ENCODE results near the gene SRGAP3.

The SRGAP3 gene

GRCh38 chr3:8981296-8981695 lies 268.1 kb downstream of the SRGAP3 start:
- no peak for DNase-seq

GRCh38 chr3:8980756-8981257 lies 268.6 kb downstream of the SRGAP3 start:
- no peak for DNase-seq

GRCh38 chr3:8979262-8979661 lies 270.2 kb downstream of the SRGAP3 start:
- no peak for DNase-seq

GRCh38 chr3:8978551-8978950 lies 270.9 kb downstream of the SRGAP3 start:
- DNase-seq: no peak

GRCh38 chr3:8976540-8977182 lies 272.8 kb downstream of the SRGAP3 start:
- DNase-seq: no peak

- DNase-seq: no peak
Observed at GRCh38 chr3:8975081-8976020, 274.1 kb downstream of the SRGAP3 start.

GRCh38 chr3:8974458-8974857 lies 275.0 kb downstream of the SRGAP3 start:
- no peak for DNase-seq

GRCh38 chr3:8972639-8973038 lies 276.8 kb downstream of the SRGAP3 start:
- DNase-seq: peak; percentile 90

- DNase-seq: peak; percentile 66
Observed at GRCh38 chr3:8970971-8971589, 278.4 kb downstream of the SRGAP3 start.

- DNase-seq: no peak
Observed at GRCh38 chr3:8969241-8969640, 280.2 kb downstream of the SRGAP3 start.

GRCh38 chr3:8968375-8968882 lies 281.0 kb downstream of the SRGAP3 start:
- peak; percentile 53 for DNase-seq

- no peak for DNase-seq
Observed at GRCh38 chr3:8967553-8967952, 281.9 kb downstream of the SRGAP3 start.

GRCh38 chr3:8966820-8967348 lies 282.6 kb downstream of the SRGAP3 start:
- no peak for DNase-seq

- no peak for DNase-seq
Observed at GRCh38 chr3:8966150-8966819, 283.2 kb downstream of the SRGAP3 start.

- DNase-seq: no peak
Observed at GRCh38 chr3:8964436-8965370, 284.7 kb downstream of the SRGAP3 start.

GRCh38 chr3:8963137-8963853 lies 286.2 kb downstream of the SRGAP3 start, which contains the start of gene RAD18:
TSS of gene RAD18 (minus strand) at chr3:8963472. CDS start at chr3:8963385, 87 bp downstream.
- peak; percentile 93 for DNase-seq

- no peak for DNase-seq
Observed at GRCh38 chr3:8962226-8962861, 287.1 kb downstream of the SRGAP3 start.

- no peak for DNase-seq
Observed at GRCh38 chr3:8959668-8960067, 289.8 kb downstream of the SRGAP3 start.

GRCh38 chr3:8954938-8955763 lies 294.3 kb downstream of the SRGAP3 start:
- no peak for DNase-seq
